Fibroblast of lung (primary cell): Measurements from ENCODE around the gene TSHZ1. TPM values are rescaled to one million over a fixed set of nuclear protein-coding genes. Genes with fewer than 3 reads are reported as not detected.

Experiments
- DNase-seq, 2 donors: peaks; one replicate each; pipeline versions ENCODE4 v3.0.0 to v3.0.0-alpha.2; 2010; ENCODE audit warnings: low read depth in 2 of 2
- H2AFZ ChIP-seq: 2 replicates; pipeline ENCODE4 v1.5.1; 2012; ENCODE audit warnings: low read length, control low read depth, inconsistent platforms
- H3K27ac ChIP-seq: 2 replicates; pipeline ENCODE4 v1.5.1; 2011; ENCODE audit warnings: low read length, control low read depth; ENCODE audit not compliant: insufficient read depth
- H3K27me3 ChIP-seq: 2 replicates; pipeline ENCODE4 v1.5.1; 2011; ENCODE audit warnings: mild to moderate bottlenecking, low read length; ENCODE audit not compliant: control insufficient read depth, insufficient read depth
- H3K36me3 ChIP-seq: 2 replicates; pipeline ENCODE4 v1.5.1; 2011; ENCODE audit warnings: low read length; ENCODE audit not compliant: control insufficient read depth, insufficient read depth
- H3K4me1 ChIP-seq: 2 replicates; pipeline ENCODE4 v1.5.1; 2011; ENCODE audit warnings: low read length; ENCODE audit not compliant: control insufficient read depth, insufficient read depth; ENCODE audit errors: extremely low read depth
- H3K4me2 ChIP-seq: 2 replicates; pipeline ENCODE4 v1.5.1; 2011; ENCODE audit warnings: low read length, control low read depth; ENCODE audit not compliant: insufficient read depth; ENCODE audit errors: extremely low read depth
- H3K4me3 ChIP-seq, 4 experiments: fragments of 200-600 bp in 1 of 4; sonication (generic) in 1 of 4; replicated peaks in 1 of 4; 2 replicates each; pipeline ENCODE4 v1.5.1; 2011 to 2016; ENCODE audit warnings: low read length in 4 of 4, low read depth in 3 of 4, mild to moderate bottlenecking in 3 of 4, control low read depth in 2 of 4, inconsistent platforms in 1 of 4, mixed read lengths in 1 of 4; ENCODE audit not compliant: insufficient read depth in 1 of 4; ENCODE audit errors: control extremely low read depth in 1 of 4
- H3K79me2 ChIP-seq: 2 replicates; pipeline ENCODE4 v1.5.1; 2012; ENCODE audit warnings: mild to moderate bottlenecking, low read length, inconsistent platforms; ENCODE audit not compliant: control insufficient read depth, insufficient read depth
- H3K9ac ChIP-seq: 2 replicates; pipeline ENCODE4 v1.5.1; 2011; ENCODE audit warnings: mild to moderate bottlenecking, low read length, control low read depth; ENCODE audit not compliant: insufficient read depth
- H3K9me3 ChIP-seq: 2 replicates; pipeline ENCODE4 v1.5.1; 2012; ENCODE audit warnings: low read depth, low read length; ENCODE audit not compliant: control insufficient read depth, insufficient read depth
- H4K20me1 ChIP-seq: 2 replicates; pipeline ENCODE4 v1.5.1; 2011; ENCODE audit warnings: low read length; ENCODE audit not compliant: control insufficient read depth, insufficient read depth; ENCODE audit errors: extremely low read depth
- EZH2 ChIP-seq: IDR thresholded peaks from 2 replicates; pipeline ENCODE4 v1.5.1; 2012; ENCODE audit warnings: low read length, control low read depth, mild to moderate bottlenecking; ENCODE audit errors: missing control alignments
- polyA plus RNA-seq, 2 donors: library from polyadenylated mRNA; depleted of rRNA in 1 of 2; stranded (reverse) in 1 of 2; unstranded in 1 of 2; fragments of >200 nt; gene quantifications; 2 replicates each; pipeline ENCODE4 v1.2.1, GENCODE V29; 2011 to 2012; ENCODE audit warnings: missing spikeins in 1 of 2
- total RNA-seq: library from RNA; depleted of rRNA; stranded (reverse); fragments of >200 nt; gene quantifications from 2 replicates; pipeline ENCODE4 v1.2.1, GENCODE V29; 2014
- TF ChIP-seq, protein P1 (sequence below), 2 donors: IDR thresholded peaks in 1 of 2; conservative IDR thresholded peaks in 1 of 2; 1 replicate in 1 of 2; 2 replicates in 1 of 2; pipeline ENCODE4 v1.5.1; 2011 to 2012; ENCODE audit warnings: low read length in 2 of 2, control low read depth in 1 of 2, inconsistent platforms in 1 of 2, low read depth in 1 of 2, mild to moderate bottlenecking in 1 of 2

Gene TSHZ1
- total and polyA plus RNA-seq, 2 donors (not counting 1 experiment from before 2014, with no cell fraction given): 4.3 TPM

DNA sequence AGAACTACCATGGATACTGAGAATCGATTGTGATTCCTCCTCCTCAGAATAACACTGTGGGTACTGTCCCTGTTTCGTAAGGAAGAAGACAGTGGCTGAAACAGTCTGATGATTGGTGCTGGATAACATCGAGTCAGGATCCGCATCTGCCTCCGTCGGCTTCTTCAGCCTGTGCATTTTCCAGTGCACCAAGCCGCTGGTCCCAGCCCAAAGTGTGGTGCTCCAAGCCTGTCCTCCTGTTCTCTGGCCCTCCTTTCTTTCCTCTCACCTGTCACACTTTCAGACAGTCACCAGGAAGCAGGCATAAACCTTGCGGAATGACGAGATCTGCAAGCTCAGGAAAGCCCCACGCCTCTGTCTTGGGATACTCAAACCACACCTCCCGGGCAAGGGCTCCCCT, 32.2 kb upstream of the TSHZ1 start:
- no peak overlapping the region for H3K27ac ChIP-seq
- no peak overlapping the region for H2AFZ ChIP-seq
- no peak for TF ChIP-seq EZH2
- TF ChIP-seq, protein P1, sequence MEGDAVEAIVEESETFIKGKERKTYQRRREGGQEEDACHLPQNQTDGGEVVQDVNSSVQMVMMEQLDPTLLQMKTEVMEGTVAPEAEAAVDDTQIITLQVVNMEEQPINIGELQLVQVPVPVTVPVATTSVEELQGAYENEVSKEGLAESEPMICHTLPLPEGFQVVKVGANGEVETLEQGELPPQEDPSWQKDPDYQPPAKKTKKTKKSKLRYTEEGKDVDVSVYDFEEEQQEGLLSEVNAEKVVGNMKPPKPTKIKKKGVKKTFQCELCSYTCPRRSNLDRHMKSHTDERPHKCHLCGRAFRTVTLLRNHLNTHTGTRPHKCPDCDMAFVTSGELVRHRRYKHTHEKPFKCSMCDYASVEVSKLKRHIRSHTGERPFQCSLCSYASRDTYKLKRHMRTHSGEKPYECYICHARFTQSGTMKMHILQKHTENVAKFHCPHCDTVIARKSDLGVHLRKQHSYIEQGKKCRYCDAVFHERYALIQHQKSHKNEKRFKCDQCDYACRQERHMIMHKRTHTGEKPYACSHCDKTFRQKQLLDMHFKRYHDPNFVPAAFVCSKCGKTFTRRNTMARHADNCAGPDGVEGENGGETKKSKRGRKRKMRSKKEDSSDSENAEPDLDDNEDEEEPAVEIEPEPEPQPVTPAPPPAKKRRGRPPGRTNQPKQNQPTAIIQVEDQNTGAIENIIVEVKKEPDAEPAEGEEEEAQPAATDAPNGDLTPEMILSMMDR (conservative IDR thresholded peaks at IDR 0.05 in 1 of 2, IDR thresholded peaks at IDR 0.05 in 1 of 2; ENCODE audit: low read depth in 1 of 2, low read length in 2 of 2): no peak
- no peak overlapping the region for H3K9ac ChIP-seq
- no peaks in the 10 kb centered on the region for H3K36me3 ChIP-seq
- DNase-seq: no peak
- H3K4me3 ChIP-seq: no peak overlapping the region
- H4K20me1 ChIP-seq: no peaks in the 10 kb centered on the region
- no peaks in the 10 kb centered on the region for H3K4me1 ChIP-seq
- H3K79me2 ChIP-seq: no peaks in the 10 kb centered on the region
- H3K27me3 ChIP-seq: peaks cover 3% of the 10 kb centered on the region
- no peak overlapping the region for H3K4me2 ChIP-seq
- H3K9me3 ChIP-seq: no peaks in the 10 kb centered on the region

DNA sequence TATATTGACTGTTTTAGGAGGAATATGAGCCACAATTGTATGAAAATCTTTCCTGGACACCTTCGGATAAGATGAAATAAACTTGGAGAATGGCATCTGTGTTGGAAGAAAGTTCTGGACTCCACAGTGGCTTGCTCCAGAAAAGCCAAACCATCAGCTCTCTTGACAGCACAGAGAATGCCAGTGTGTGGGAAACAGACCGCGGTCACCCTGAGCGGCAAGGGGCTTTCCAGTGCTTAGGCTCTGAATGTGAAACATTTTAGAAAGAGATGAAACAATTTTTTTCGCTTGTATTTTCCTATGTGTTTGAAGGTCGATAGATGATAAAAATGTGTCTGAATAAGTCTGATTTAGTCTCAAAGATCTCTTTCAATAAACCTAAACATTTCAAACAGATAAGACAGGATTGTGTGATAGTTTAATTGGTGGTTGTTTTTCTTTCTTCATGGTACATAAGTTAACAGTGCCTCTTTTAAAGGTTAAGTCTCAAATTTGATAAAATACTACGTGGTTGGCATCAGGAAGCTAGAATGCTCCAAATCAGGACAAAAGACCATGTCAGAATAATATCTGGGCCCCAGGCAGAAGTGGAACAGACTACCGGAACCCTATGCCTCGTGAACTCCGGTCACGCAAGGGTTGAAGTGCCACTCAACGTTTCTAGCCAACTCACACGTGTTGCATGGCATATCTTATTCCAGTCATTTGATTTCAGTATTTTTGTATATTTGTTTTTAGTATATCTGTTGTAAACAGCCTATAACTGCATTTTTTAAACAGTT, 30.6 kb upstream of the TSHZ1 start:
- H2AFZ ChIP-seq: no peak overlapping the region
- no peaks in the 10 kb centered on the region for H3K9me3 ChIP-seq
- H3K79me2 ChIP-seq: no peaks in the 10 kb centered on the region
- TF ChIP-seq, protein P1 (conservative IDR thresholded peaks at IDR 0.05 in 1 of 2, IDR thresholded peaks at IDR 0.05 in 1 of 2; ENCODE audit: low read depth in 1 of 2, low read length in 2 of 2): no peak
- TF ChIP-seq EZH2: no peak
- no peaks in the 10 kb centered on the region for H4K20me1 ChIP-seq
- H3K4me2 ChIP-seq: no peak overlapping the region
- H3K36me3 ChIP-seq: no peaks in the 10 kb centered on the region
- peaks cover 3% of the 10 kb centered on the region for H3K27me3 ChIP-seq
- no peaks in the 10 kb centered on the region for H3K4me1 ChIP-seq
- H3K4me3 ChIP-seq: no peak overlapping the region
- DNase-seq: no peak
- no peak overlapping the region for H3K27ac ChIP-seq
- no peak overlapping the region for H3K9ac ChIP-seq

DNA sequence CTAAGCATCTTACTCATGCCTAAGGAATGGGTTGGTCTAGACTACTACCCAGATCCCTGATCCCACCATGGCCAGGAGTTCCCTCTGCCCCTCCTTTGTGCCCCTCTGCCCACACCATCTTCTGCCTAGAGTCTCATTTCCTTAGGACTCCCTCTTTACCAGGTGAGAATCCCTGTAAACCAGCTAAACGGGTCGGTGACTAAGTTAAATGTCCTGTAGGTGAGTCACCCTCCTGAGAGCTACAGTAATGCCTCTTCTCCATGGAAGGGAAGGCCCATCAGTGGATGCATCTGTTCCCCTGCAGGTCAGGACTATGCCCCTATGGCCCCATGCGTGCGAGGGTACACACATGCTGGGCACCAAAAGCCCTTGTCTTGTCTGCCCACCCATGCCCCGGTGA, 27.1 kb upstream of the TSHZ1 start:
- Histone ChIP-seq H2AFZ (no peak overlapping the region), H3K4me3 (no peak overlapping the region), H3K27me3 (peaks cover 3% of the 10 kb centered on the region), H3K9ac (no peak overlapping the region), H3K27ac (no peak overlapping the region), H4K20me1 (no peaks in the 10 kb centered on the region), H3K9me3 (no peaks in the 10 kb centered on the region), H3K79me2 (no peaks in the 10 kb centered on the region), H3K4me1 (no peaks in the 10 kb centered on the region), H3K36me3 (no peaks in the 10 kb centered on the region), H3K4me2 (no peak overlapping the region)
- DNase-seq: peak in 1 of 2 donors; percentile 27
- TF ChIP-seq, protein P1 (conservative IDR thresholded peaks at IDR 0.05 in 1 of 2, IDR thresholded peaks at IDR 0.05 in 1 of 2; ENCODE audit: low read depth in 1 of 2, low read length in 2 of 2): no peak
- TF ChIP-seq EZH2: no peak
